Tibial nerve (tissue), 4 donors: ENCODE results near the gene IFNB1. TPM values are rescaled to one million over a fixed set of nuclear protein-coding genes. Genes with fewer than 3 reads are reported as not detected.

Experiments used
- DNase-seq, 2 donors: peaks; one replicate each; pipeline ENCODE4 v3.0.0-alpha.2; 2019; ENCODE audit warnings: low spot score in 2 of 2
- H3K27ac ChIP-seq, 4 donors: fragments of 200-600 bp; sonication (generic) in 3 of 4; one replicate each; pipeline ENCODE4 v1.5.1; 2017 to 2019; ENCODE audit warnings: mild to moderate bottlenecking in 1 of 4
- H3K27me3 ChIP-seq, 2 donors: fragments of 200-600 bp; sonication (generic) in 1 of 2; one replicate each; pipeline versions ENCODE4 v1.5.1 to v1.6.0; 2017 to 2019
- H3K36me3 ChIP-seq, 3 donors: fragments of 200-600 bp; sonication (generic); one replicate each; pipeline ENCODE4 v1.5.1; 2018 to 2019
- H3K4me1 ChIP-seq, 4 donors: fragments of 200-600 bp; sonication (generic) in 3 of 4; one replicate each; pipeline ENCODE4 v1.5.1; 2017 to 2019
- H3K4me3 ChIP-seq, 4 donors: fragments of 200-600 bp; sonication (generic) in 3 of 4; one replicate each; pipeline ENCODE4 v1.5.1; 2017 to 2019; ENCODE audit warnings: mild to moderate bottlenecking in 1 of 4, moderate library complexity in 1 of 4
- H3K9me3 ChIP-seq, 4 donors: fragments of 200-600 bp; sonication (generic) in 3 of 4; one replicate each; pipeline ENCODE4 v1.5.1; 2017 to 2019
- CTCF ChIP-seq, 5 experiments: fragments of 200-600 bp in 3 of 5; fragments of 450-650 bp in 2 of 5; sonication (generic) in 3 of 5; IDR thresholded peaks; one replicate each; pipeline ENCODE4 v1.5.1; 2016 to 2019; ENCODE audit warnings: antibody characterized with exemption in 5 of 5, mild to moderate bottlenecking in 3 of 5, moderate library complexity in 2 of 5
- EP300 ChIP-seq, 2 donors: sonication (generic); formaldehyde crosslinking; IDR thresholded peaks; one replicate each; pipeline ENCODE4 v1.6.1; 2017; ENCODE audit warnings: antibody characterized with exemption in 2 of 2, mild to moderate bottlenecking in 1 of 2
- POLR2A ChIP-seq, 2 donors: fragments of 450-650 bp; IDR thresholded peaks; one replicate each; pipeline ENCODE4 v1.6.1; 2017; ENCODE audit warnings: antibody characterized with exemption in 2 of 2, mild to moderate bottlenecking in 2 of 2, moderate library complexity in 2 of 2
- WGBS, 2 donors: methylation state at CpG; one replicate each; pipeline ENCODE4 v1.1.5; 2018; 5-methylcytosine and 5-hydroxymethylcytosine counted together
- total RNA-seq, 4 donors: library from RNA; depleted of rRNA; stranded (reverse); fragments of >200 nt; gene quantifications; one replicate each; pipeline ENCODE4 v1.1.0, GENCODE V29; 2016

IFNB1 gene
- total RNA-seq: not detected

- WGBS, 2 donors: 69 to 92% methylated on average over 3 of the region's 3 CpGs
- no peak within 1 kb of the TSS for H3K4me3 ChIP-seq
- DNase-seq: no peak
- H3K36me3 ChIP-seq: no peaks in the 10 kb centered on the region
- peaks cover 0 to 14% (median 0%) of the 10 kb centered on the region in 4 donors for H3K4me1 ChIP-seq
- no peak within 1 kb of the TSS for H3K27ac ChIP-seq
- H3K9me3 ChIP-seq: no peaks in the 10 kb centered on the region
- no peaks in the 10 kb centered on the region for H3K27me3 ChIP-seq
- TF ChIP-seq EP300 (IDR thresholded peaks at IDR 0.05): no peak
- TF ChIP-seq CTCF (IDR thresholded peaks at IDR 0.05): no peak
- no peak for TF ChIP-seq POLR2A (IDR thresholded peaks at IDR 0.05)
Observed at GRCh38 chr9:21077781-21078180, at the start of gene IFNB1. IFNB1 (minus strand) TSS chr9:21077942; CDS start chr9:21077869, 73 bp downstream.

GRCh38 chr9:21121595-21122251, 44.0 kb upstream of the IFNB1 start:
- Histone ChIP-seq H3K4me3 (no peak overlapping the region), H3K36me3 (no peaks in the 10 kb centered on the region), H3K9me3 (no peaks in the 10 kb centered on the region), H3K27ac (no peak overlapping the region), H3K4me1 (no peaks in the 10 kb centered on the region), H3K27me3 (no peaks in the 10 kb centered on the region)
- 77 to 88% methylated on average over 4 of the region's 4 CpGs for WGBS, 2 donors
- no peak for DNase-seq
- TF ChIP-seq CTCF (IDR thresholded peaks at IDR 0.05): no peak
- TF ChIP-seq POLR2A (IDR thresholded peaks at IDR 0.05): no peak
- TF ChIP-seq EP300 (IDR thresholded peaks at IDR 0.05): no peak

- H3K27ac ChIP-seq: no peak overlapping the region
- no peaks in the 10 kb centered on the region for H3K9me3 ChIP-seq
- H3K36me3 ChIP-seq: no peaks in the 10 kb centered on the region
- DNase-seq: no peak
- no peaks in the 10 kb centered on the region for H3K4me1 ChIP-seq
- no peak for TF ChIP-seq POLR2A (IDR thresholded peaks at IDR 0.05)
- no peak for TF ChIP-seq EP300 (IDR thresholded peaks at IDR 0.05)
- no peak for TF ChIP-seq CTCF (IDR thresholded peaks at IDR 0.05)
- H3K27me3 ChIP-seq: no peaks in the 10 kb centered on the region
- no peak overlapping the region for H3K4me3 ChIP-seq
- WGBS, 2 donors: 88 to 91% methylated on average over 2 of the region's 2 CpGs
Observed at GRCh38 chr9:21121079-21121478, 43.3 kb upstream of the IFNB1 start.

- DNase-seq: no peak
- WGBS, 2 donors: 71 to 74% methylated on average over 7 of the region's 7 CpGs
- H3K27ac ChIP-seq: no peak overlapping the region
- no peaks in the 10 kb centered on the region for H3K4me1 ChIP-seq
- H3K27me3 ChIP-seq: no peaks in the 10 kb centered on the region
- H3K9me3 ChIP-seq: no peaks in the 10 kb centered on the region
- TF ChIP-seq POLR2A (IDR thresholded peaks at IDR 0.05): no peak
- TF ChIP-seq EP300 (IDR thresholded peaks at IDR 0.05): peak in 1 of 2 donors; percentile 58
- H3K4me3 ChIP-seq: no peak overlapping the region
- no peaks in the 10 kb centered on the region for H3K36me3 ChIP-seq
Observed at GRCh38 chr9:21119093-21119770, 41.5 kb upstream of the IFNB1 start.

- DNase-seq: no peak
- 70 to 76% methylated on average over 2 of the region's 2 CpGs for WGBS, 2 donors
- Histone ChIP-seq H3K27ac (no peak overlapping the region), H3K9me3 (no peaks in the 10 kb centered on the region), H3K4me1 (no peaks in the 10 kb centered on the region), H3K27me3 (no peaks in the 10 kb centered on the region), H3K36me3 (no peaks in the 10 kb centered on the region), H3K4me3 (no peak overlapping the region)
- no peak for TF ChIP-seq POLR2A (IDR thresholded peaks at IDR 0.05)
- no peak for TF ChIP-seq EP300 (IDR thresholded peaks at IDR 0.05)
- TF ChIP-seq CTCF (IDR thresholded peaks at IDR 0.05): no peak
Observed at GRCh38 chr9:21114311-21114710, 36.6 kb upstream of the IFNB1 start.
